Measurements from ENCODE around the gene DYNC1I1.

GRCh38 chr7:95974108-95974507 is 201.8 kb downstream of the DYNC1I1 start:
- TF ChIP-seq FOXP2 (optimal IDR thresholded peaks at IDR 0.05; ENCODE audit: borderline replicate concordance, extremely low read depth, extremely low read length, insufficient read depth) (no peak), SIN3A (IDR thresholded peaks at IDR 0.05; ENCODE audit: borderline replicate concordance, insufficient read depth, low read length) (no peak), POLR2AphosphoS5 (IDR thresholded peaks at IDR 0.05; ENCODE audit: low read depth, low read length) (no peak)
